GM12873 (cell line): ENCODE results near the gene SLC6A11.

Experiments used
- CTCF ChIP-seq: IDR thresholded peaks from 2 replicates; pipeline ENCODE4 v1.5.1; 2012; ENCODE audit warnings: low read depth, mild to moderate bottlenecking, moderate library complexity, low read length, control low read depth; ENCODE audit not compliant: insufficient read depth; ENCODE audit errors: missing control alignments

Gene SLC6A11

DNA sequence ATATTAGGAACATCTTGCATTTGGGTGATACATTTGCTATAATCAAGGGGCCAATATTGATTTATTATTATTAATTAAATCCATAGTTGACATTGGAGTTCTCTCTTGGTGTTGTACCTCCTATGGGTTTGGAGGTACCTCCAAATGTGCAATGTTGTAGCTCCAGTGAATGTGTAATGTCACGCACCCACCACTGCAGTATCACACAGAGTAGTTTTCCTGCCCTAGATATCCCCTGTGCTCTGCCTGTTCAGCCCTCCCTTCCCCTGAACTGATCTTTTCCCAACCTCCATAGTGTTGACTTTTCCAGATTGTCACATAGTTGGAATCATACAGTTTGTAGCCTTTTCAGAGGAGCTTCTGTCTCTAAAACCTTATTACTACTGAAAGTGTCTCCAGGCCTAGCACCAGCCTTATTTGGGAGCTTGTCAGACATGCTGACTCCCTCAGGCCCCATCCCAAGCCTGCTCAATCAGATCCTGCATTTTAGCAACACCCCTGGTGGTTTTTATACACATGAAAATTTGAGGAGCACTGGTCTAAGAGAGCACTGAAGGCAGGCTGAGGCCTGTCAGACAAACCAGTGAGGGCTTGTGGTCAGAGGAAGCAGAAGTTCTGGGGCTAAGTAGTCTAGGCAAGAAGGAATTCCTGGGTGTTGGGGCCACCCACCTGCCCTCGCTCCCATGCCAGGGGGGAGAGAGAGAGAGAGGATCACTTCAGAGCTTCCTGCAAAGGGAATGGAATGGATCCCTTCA is 73.4 kb downstream of the SLC6A11 start:
- TF ChIP-seq CTCF = no peak

DNA sequence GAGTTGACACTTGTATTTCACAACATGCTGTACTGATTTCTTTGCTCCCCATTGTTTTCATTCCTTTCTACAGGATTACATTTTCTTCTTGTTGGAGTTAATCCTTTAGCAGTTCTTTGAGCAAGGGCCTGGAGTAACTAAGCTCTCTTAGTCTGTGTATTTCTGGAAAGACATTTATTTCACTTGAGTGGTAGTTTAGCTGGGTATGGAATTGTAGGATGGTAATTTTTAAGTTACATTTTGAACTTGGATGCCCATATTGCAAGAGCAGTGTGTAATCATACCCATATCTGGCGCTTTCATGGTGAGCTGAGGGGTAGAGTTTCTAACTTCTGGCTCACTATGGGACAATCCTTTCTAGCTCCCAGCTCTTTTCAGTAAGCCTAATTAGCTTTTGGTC is 74.6 kb downstream of the SLC6A11 start:
- no peak for TF ChIP-seq CTCF

GRCh38 chr3:10892622-10893021 is 76.6 kb downstream of the SLC6A11 start:
- no peak for TF ChIP-seq CTCF

- no peak for TF ChIP-seq CTCF
Measured at GRCh38 chr3:10901296-10901945, 85.4 kb downstream of the SLC6A11 start.

DNA sequence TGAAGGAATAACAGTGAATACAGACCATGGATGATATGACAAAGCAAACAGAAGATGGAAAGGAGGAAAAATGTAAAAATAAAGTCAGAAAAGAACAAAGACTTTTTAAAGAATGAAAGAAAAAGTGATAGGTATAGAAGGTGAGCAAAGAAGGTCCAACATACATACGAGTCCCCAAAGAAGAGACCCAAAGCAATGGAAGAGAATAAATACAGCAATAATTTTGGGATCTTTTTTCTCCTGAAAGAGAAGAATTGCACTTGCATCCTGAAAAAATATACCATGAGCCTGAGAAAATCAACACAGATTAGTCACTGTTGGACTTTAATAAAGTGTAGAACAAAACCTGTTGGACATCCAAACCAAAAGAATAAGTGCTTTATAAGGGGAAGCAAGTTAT is 91.2 kb downstream of the SLC6A11 start:
- TF ChIP-seq CTCF = no peak

DNA sequence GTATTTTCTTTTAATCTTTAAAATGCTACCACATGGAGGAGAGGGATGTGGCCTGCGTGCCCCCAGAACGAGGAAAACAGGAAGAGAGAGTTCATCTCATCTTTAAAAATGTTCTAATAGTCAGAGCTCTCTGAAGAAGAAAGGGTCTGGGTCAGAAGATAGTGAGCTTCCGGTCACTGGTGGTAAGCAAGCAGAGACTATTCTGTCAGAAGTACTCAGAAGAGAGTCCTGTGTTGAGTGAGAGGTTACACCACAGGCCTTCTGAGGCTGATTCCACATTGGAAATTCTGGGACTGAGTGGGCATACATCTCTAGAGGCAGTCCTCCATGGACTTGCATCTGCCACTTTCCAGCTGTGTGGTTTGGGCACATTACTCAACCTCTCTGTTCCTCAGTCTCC is 94.3 kb downstream of the SLC6A11 start:
- TF ChIP-seq CTCF = no peak

- TF ChIP-seq CTCF = no peak
Measured at GRCh38 chr3:10911350-10912002, 95.4 kb downstream of the SLC6A11 start.
